ENCODE data around the gene ARFRP1.
"Not testable (repeated sequence)": the region's sequence is repeated elsewhere in the genome, so short reads cannot be mapped to it uniquely, and the experiment has no call there.

Gene ARFRP1

DNA sequence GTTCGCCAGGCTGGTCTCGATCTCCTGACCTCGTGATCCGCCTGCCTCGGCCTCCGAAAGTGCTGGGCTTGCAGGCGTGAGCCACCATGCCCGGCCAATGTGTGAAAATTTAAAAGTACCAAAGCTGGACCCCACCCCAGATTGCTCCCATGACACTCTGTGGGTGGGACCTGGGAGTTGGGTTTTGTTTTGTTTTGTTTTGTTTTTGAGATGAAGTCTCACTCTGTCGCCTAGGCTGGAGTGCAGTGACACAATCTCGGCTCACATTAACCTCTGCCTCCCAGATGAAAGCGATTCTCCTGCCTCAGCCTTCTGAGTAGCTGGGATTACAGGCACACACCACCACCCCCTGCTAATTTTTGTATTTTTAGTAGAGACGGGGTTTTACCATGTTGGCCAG is 36.1 kb downstream of the ARFRP1 start:
- DNase-seq: not testable (repeated sequence)

DNA sequence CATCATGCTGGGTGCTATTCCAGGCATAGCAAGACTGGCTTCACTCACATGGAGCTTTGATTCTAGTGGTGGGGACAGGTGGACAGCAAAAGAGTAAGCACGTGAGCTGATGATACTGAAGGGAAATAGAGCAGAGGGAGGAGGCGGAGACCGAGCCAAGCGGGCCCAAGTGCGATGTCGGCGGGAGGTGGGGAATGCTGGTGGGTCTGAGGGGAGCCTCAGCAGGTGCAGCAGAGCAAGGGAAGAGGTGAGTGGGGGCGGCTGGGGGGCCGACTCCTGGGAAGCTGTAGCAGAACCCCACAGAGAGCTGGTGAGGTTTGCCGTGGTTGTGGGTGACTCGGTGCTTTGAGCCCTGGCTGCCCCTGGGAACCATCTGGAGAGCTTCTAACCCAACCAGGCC is 39.4 kb downstream of the ARFRP1 start:
- DNase-seq: no peak

DNA sequence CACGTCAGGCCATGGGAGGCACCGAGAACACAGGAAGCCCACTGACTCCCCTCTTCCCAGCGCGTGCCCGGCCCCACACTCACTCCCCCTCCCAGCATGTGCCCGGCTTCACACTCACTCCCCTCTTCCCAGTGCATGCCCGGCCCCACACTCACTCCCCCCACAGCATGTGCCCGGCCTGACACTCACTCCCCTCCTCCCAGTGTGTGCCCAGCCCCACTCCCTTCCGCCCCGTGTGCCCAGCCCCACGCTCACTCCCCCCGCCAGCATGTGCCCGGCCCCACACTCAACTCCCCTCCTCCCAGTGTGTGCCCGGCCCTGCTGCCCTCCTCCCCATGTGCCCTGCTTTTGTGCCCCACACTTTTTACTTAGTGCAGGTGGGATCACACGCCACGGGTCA is 39.9 kb downstream of the ARFRP1 start:
- DNase-seq: no peak

DNA sequence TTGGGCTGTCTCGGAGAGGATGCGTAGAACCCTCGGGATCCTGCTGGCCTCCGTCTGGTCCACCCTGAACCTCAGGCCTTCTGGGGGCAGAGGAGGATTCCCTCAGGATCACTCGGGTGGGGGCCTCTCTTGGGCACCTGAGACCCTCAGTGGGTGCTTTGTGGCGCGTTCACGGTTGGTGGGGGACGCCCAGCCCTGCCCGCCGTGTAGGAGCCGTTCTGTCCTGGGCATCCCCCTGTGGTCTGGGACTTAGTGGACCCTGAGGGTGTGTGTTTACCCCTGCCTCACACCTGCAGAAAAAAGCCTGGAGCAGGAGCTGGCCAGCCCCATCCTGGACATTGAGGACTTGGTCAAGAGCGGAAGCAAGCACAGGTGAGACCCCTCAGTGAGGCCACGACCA is 42.1 kb downstream of the ARFRP1 start:
- no peak for DNase-seq

DNA sequence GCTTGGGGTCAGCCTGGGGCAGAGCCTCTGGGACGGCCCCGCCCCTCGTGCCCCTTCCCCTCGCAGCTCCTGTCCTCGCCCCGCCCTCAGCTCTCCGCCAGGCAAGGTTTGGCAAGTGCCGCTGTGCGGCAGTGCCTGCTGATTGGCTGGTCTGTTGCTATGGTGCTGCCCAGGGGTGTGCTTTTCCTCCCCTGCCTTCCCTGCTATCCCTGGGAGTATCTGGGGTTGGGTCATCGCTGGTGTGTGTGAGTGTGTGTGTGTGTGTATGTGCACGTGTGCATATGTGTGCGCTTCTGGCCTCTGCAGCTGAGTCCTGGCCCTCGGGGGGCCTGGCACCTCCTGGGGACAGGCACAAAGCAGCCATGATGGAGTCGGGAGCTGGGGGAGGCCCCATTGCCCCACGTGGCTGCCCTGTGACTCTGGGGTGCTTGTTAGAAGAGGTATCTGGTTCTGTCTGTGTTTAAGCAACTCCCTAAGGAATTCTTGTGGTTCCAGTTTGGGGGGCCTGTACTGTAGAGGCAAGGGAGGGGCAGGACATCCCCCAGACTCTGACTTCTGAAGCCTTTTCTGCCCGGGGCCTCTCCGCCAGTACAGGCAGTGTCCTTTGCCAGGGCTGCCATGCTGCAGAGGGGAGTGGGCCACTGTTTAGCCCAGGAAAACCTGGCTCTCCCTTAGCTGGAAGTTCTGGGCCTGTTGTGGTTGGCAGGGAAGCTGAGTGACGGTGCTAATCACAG is 42.7 kb downstream of the ARFRP1 start:
- DNase-seq: no peak

GRCh38 chr20:63664143-63664851 is 43.5 kb downstream of the ARFRP1 start:
- DNase-seq: no peak

DNA sequence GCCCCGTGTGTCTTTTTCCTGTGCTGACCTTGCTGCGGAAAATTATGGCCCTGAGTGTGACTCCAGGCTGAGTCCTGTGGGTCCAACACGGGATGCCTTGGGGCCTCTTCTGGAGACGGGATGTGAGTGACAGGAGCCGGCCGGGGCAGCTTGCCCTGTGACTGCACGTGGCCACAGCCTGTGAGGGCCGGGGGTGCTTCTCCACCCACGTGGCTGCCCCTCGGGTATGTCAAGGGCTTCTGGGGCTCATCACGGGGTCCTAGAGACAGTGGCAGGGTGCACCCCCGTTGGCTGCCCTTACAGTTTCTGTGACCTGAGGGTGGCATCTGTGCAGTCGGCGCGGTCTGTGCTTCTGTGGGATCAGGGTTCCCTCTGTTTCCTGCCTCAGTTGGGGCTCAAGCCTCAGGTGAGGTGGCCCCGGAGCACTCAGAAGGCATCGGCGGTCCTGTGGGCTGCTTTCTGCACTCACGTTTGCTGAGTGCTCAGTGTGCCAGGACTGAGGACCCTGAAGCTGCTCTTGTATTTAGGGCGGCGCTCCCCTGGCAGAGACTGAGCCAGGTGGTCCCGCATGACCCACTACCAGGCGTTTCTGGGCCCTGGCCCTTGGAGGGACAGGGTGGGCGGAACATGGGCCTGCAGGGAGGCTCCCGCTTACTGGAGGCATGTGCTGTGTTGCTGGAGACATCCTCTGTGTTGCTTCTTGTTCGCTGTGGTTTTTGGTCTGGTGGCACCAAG is 44.3 kb downstream of the ARFRP1 start:
- DNase-seq: no peak

DNA sequence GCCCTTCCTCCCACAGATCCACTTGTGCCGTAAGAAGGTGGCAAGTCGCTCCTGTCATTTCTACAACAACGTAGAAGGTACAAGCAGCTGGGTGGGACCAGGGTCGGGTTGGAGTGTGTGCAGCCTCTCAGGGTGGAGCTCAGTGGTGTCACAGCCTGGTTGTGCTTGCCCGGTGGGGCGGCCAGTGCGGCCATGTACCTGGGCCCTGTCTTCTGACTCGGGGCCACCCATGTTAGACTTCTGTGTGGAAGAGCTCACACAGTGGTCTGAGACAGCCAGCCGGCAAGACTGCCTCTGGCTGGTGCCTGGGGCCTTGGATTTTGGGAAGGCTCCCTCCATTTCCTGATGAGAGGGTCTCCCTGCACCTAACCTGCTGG is 45.0 kb downstream of the ARFRP1 start:
- DNase-seq: no peak

- no peak for DNase-seq
Measured at GRCh38 chr20:63661959-63662812, 45.6 kb downstream of the ARFRP1 start.

- no peak for DNase-seq
Measured at GRCh38 chr20:63661108-63661507, 46.7 kb downstream of the ARFRP1 start.

- no peak for DNase-seq
Measured at GRCh38 chr20:63660622-63661021, 47.2 kb downstream of the ARFRP1 start.

GRCh38 chr20:63660174-63660573 is 47.6 kb downstream of the ARFRP1 start:
- not testable (repeated sequence) for DNase-seq

GRCh38 chr20:63659370-63659769 is 48.4 kb downstream of the ARFRP1 start:
- DNase-seq: no peak

- no peak for DNase-seq
Measured at GRCh38 chr20:63658749-63659187, 49.0 kb downstream of the ARFRP1 start.

DNA sequence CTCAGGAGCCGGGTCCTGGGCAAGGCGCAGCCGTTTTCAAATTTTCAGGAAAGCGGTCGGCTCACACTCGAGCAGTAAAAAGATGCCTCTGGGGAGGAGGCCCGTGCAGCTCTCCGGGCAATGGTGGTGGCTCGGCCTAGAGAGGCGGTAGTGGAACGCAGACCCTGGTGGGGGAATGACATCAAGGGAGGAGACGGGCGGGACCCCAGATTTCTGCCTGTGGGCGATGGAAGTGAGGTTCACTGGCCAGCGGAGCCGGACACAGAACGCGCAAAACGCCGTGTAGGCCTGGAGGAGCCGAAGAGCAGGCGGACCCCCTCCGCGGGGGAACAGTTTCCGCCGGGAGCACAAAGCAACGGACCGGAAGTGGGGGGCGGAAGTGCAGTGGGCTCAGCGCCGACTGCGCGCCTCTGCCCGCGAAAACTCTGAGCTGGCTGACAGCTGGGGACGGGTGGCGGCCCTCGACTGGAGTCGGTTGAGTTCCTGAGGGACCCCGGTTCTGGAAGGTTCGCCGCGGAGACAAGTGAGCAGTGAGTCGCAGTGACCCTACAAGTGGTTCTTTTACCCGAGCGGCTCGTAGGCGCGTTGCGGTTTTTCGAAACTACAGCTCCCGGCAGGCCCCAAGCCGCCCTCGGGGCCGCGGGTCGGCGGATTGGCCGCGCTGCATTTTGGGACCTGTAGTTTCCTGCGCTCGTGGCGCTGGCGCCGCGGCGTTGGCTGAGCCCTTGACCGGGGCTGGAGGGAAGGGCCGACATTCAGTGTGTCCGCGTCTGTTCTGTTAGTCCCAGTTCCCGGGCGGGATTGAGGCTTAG is 49.6 kb downstream of the ARFRP1 start, which contains the start of gene RTEL1:
Gene RTEL1, plus strand, starts transcription at position 376 of the 812 bp plus-strand sequence. CDS start 1,091 bp downstream, outside the sequence.
- peak; percentile 87 to 91 for DNase-seq

GRCh38 chr20:63657260-63657936 is 50.4 kb downstream of the ARFRP1 start:
- no peak for DNase-seq

GRCh38 chr20:63656451-63656850 is 51.3 kb downstream of the ARFRP1 start:
- DNase-seq: no peak

DNA sequence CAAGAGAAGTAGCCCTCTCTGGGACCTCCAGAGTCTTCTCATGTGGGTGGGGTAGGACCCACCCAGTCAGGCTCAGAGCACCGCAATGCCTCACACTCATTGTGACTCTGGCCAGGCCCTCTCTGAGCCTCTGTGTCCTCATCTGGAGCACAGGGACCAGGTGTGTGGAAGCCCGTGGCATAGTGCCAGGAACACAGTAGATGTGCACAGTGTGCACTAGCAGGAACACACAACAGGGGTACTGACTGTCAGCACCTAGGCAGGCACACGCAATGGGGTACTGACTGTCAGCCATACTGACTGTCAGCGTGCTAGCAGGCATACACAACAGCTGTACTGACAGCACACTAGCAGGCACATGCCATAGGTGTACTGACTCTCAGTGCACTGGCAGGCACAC is 52.5 kb downstream of the ARFRP1 start:
- no peak for DNase-seq

DNA sequence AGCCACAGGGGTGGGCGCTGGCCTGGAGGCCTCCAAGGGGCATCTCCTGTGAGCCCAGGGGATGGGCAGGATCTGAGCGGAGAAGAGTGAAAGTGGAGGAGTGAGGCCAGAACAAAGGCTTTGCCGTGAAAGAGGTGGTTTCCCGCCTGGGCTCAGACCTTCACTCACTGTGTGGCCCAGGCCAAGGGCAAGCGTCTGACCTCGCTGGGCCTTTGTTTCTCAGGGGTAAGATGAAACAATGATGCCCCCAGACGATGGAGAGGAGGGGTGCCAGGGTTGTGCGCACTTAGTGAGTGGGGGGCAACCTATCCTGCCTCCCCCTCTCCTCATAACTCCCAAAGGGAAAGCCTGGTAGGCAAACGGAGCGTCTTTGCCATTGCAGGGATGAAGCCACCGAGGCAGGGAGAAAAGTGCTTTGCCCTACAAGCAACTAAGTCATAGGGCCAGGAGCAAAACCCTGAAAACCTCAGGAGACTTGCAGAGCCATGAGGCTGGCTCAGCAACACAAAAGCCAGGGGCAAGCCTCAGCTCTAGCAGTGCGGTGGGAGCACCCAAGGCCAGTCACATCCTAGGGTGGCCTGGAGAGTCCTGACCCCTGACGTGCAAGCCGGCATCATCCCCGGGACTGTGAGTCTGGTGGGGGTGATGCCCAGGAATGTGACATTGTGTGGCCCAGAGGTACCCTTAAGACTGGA is 53.7 kb downstream of the ARFRP1 start:
- DNase-seq: no peak

Measured in CD4-positive, alpha-beta T cell treated with Interleukin-1 beta for 1 hour (primary cell).